Neuronal stem cell (in vitro differentiated cells): ENCODE results near the gene GPATCH4.

Experiments
- DNase-seq: peaks from one replicate; pipeline ENCODE4 v3.0.0-alpha.2; 2013; ENCODE audit warnings: low spot score
- H2AFZ ChIP-seq: one replicate; pipeline ENCODE4 v1.6.1; 2013; ENCODE audit warnings: mild to moderate bottlenecking, low read length, inconsistent platforms
- H2AK5ac ChIP-seq: 2 replicates; pipeline ENCODE4 v1.6.1; 2013; ENCODE audit warnings: low read depth, mild to moderate bottlenecking, inconsistent platforms, low read length, moderate library complexity, mixed read lengths
- H2BK120ac ChIP-seq: 2 replicates; pipeline ENCODE4 v1.6.1; 2013; ENCODE audit warnings: low read depth, mild to moderate bottlenecking, inconsistent platforms, low read length, moderate library complexity, mixed read lengths
- H2BK12ac ChIP-seq: one replicate; pipeline ENCODE4 v1.6.1; 2013; ENCODE audit warnings: low read length, inconsistent platforms
- H2BK15ac ChIP-seq: 2 replicates; pipeline ENCODE4 v1.6.1; 2013; ENCODE audit warnings: mild to moderate bottlenecking, low read length, inconsistent platforms, mixed read lengths
- H2BK5ac ChIP-seq: one replicate; pipeline ENCODE4 v1.6.1; 2013; ENCODE audit warnings: inconsistent platforms, mild to moderate bottlenecking, low read length, moderate library complexity
- H3K14ac ChIP-seq: one replicate; pipeline ENCODE4 v1.6.1; 2013; ENCODE audit warnings: low read length, inconsistent platforms
- H3K18ac ChIP-seq: 2 replicates; pipeline ENCODE4 v1.6.1; 2013; ENCODE audit warnings: low read length, inconsistent platforms
- H3K23ac ChIP-seq: 2 replicates; pipeline ENCODE4 v1.6.1; 2013; ENCODE audit warnings: low read depth, mild to moderate bottlenecking, mixed read lengths, low read length, inconsistent platforms; ENCODE audit not compliant: poor library complexity
- H3K27ac ChIP-seq: replicated peaks from 3 replicates; pipeline ENCODE4 v1.5.1; 2013; ENCODE audit warnings: low read length, inconsistent platforms
- H3K27me3 ChIP-seq, 3 experiments: 2 replicates each; pipeline ENCODE4 v1.6.1; 2013; ENCODE audit warnings: low read length in 3 of 3, mild to moderate bottlenecking in 2 of 3, inconsistent platforms in 1 of 3, low read depth in 1 of 3, mixed read lengths in 1 of 3, moderate library complexity in 1 of 3; ENCODE audit not compliant: control insufficient read depth in 3 of 3, insufficient read depth in 3 of 3
- H3K36me3 ChIP-seq, 2 donors: replicated peaks in 1 of 2; 2 replicates each; pipeline ENCODE4 v1.6.1; 2013; ENCODE audit warnings: low read length in 2 of 2; ENCODE audit not compliant: control insufficient read depth in 2 of 2, insufficient read depth in 2 of 2
- H3K4ac ChIP-seq: 2 replicates; pipeline ENCODE4 v1.6.1; 2013; ENCODE audit warnings: inconsistent platforms, mild to moderate bottlenecking, low read length, moderate library complexity
- H3K4me1 ChIP-seq, 2 donors: 1 replicate in 1 of 2; 2 replicates in 1 of 2; pipeline ENCODE4 v1.6.1; 2013; ENCODE audit warnings: low read length in 2 of 2, low read depth in 1 of 2; ENCODE audit not compliant: control insufficient read depth in 2 of 2, insufficient read depth in 1 of 2
- H3K4me2 ChIP-seq: one replicate; pipeline ENCODE4 v1.6.1; 2013; ENCODE audit warnings: mild to moderate bottlenecking, low read length, inconsistent platforms; ENCODE audit not compliant: insufficient read depth, poor library complexity, severe bottlenecking
- H3K4me3 ChIP-seq, 2 donors: 2 replicates each; pipeline ENCODE4 v1.5.1; 2013; ENCODE audit warnings: low read length in 2 of 2, mild to moderate bottlenecking in 2 of 2, inconsistent platforms in 1 of 2, moderate library complexity in 1 of 2
- H3K79me1 ChIP-seq: one replicate; pipeline ENCODE4 v1.6.1; 2013; ENCODE audit warnings: low read depth, mild to moderate bottlenecking, inconsistent platforms, low read length, moderate library complexity
- H3K9ac ChIP-seq: one replicate; pipeline ENCODE4 v1.6.1; 2013; ENCODE audit warnings: mild to moderate bottlenecking, low read depth, low read length, inconsistent platforms; ENCODE audit not compliant: poor library complexity
- H3K9me3 ChIP-seq, 2 donors: replicated peaks in 1 of 2; 2 replicates each; pipeline versions ENCODE3 to v1.6.1; 2013; ENCODE audit warnings: low read length in 2 of 2, mild to moderate bottlenecking in 2 of 2, inconsistent platforms in 1 of 2, low read depth in 1 of 2, mixed read lengths in 1 of 2, moderate library complexity in 1 of 2; ENCODE audit not compliant: control insufficient read depth in 2 of 2, insufficient read depth in 1 of 2
- H4K8ac ChIP-seq: one replicate; pipeline ENCODE4 v1.6.1; 2013; ENCODE audit warnings: low read depth, mild to moderate bottlenecking, inconsistent platforms, low read length, moderate library complexity
- H4K91ac ChIP-seq: one replicate; pipeline ENCODE4 v1.6.1; 2013; ENCODE audit warnings: low read length, low read depth, mild to moderate bottlenecking, inconsistent platforms; ENCODE audit not compliant: poor library complexity
- WGBS, 2 donors: extraction: QIAGEN DNeasy Blood & Tissue Kit; methylation state at CpG; one replicate each; pipeline ENCODE4 v1.1.7; 2013; ENCODE audit warnings: missing lambda C conversion rate in 2 of 2, mixed read lengths in 1 of 2; ENCODE audit not compliant: insufficient read length in 2 of 2, insufficient replicate concordance in 1 of 2; ENCODE audit errors: extremely low coverage in 2 of 2; 5-methylcytosine and 5-hydroxymethylcytosine counted together

GPATCH4 gene

GRCh38 chr1:156546267-156546666 lies 55.0 kb downstream of the GPATCH4 start:
- Histone ChIP-seq H2AK5ac (no peak overlapping the region), H3K23ac (no peak overlapping the region), H3K18ac (no peak overlapping the region), H2AFZ (no peak overlapping the region), H3K4me1 (no peaks in the 10 kb centered on the region), H3K9me3 (no peaks in the 10 kb centered on the region), H3K27me3 (no peaks in the 10 kb centered on the region), H4K91ac (no peak overlapping the region), H2BK120ac (no peak overlapping the region), H2BK15ac (no peak overlapping the region), H3K4ac (no peak overlapping the region), H3K36me3 (peaks cover 44 to 98% of the 10 kb centered on the region in 2 donors), H4K8ac (no peak overlapping the region), H2BK5ac (no peak overlapping the region), H3K27ac (no peak overlapping the region), H3K79me1 (no peaks in the 10 kb centered on the region), H3K14ac (no peak overlapping the region), H3K4me3 (no peak overlapping the region), H3K9ac (no peak overlapping the region), H2BK12ac (no peak overlapping the region), H3K4me2 (no peak overlapping the region)
- no CpG with 5 or more reads among the region's 3 CpGs for WGBS, 2 donors
- DNase-seq = no peak

GRCh38 chr1:156544592-156545102 lies 56.6 kb downstream of the GPATCH4 start:
- Histone ChIP-seq H2BK5ac (no peak overlapping the region), H3K36me3 (peaks cover 47 to 98% of the 10 kb centered on the region in 2 donors), H3K27me3 (no peaks in the 10 kb centered on the region), H3K14ac (no peak overlapping the region), H3K9me3 (no peaks in the 10 kb centered on the region), H3K27ac (no peak overlapping the region), H3K4me2 (no peak overlapping the region), H2BK12ac (no peak overlapping the region), H4K91ac (no peak overlapping the region), H3K79me1 (no peaks in the 10 kb centered on the region), H3K23ac (no peak overlapping the region), H2BK15ac (no peak overlapping the region), H2AFZ (no peak overlapping the region), H3K9ac (no peak overlapping the region), H2BK120ac (no peak overlapping the region), H4K8ac (no peak overlapping the region), H2AK5ac (no peak overlapping the region), H3K4ac (no peak overlapping the region), H3K4me3 (no peak overlapping the region), H3K18ac (no peak overlapping the region), H3K4me1 (no peaks in the 10 kb centered on the region)
- no CpG with 5 or more reads among the region's 3 CpGs for whole genome bisulfite sequencing, 2 donors
- DNase-seq = no peak
